Panc1 (cell line): ENCODE data around the gene ZC2HC1B. TPM values are rescaled to one million over a fixed set of nuclear protein-coding genes. Genes with fewer than 3 reads are reported as not detected.

Source experiments
- ATAC-seq: fragments of 200-7000 bp; cut with Tn5 transposase; 2 replicates; pipeline ENCODE4 v1.9.1; 2020; ENCODE audit warnings: mild to moderate bottlenecking, moderate library complexity
- BruUV-seq: library from RNA; stranded (reverse); fragments of 400-500 nt; replicated peaks from 2 replicates; lab custom pipeline; 2021; lab: Mats Ljungman, UMichigan
- CTCF ChIA-PET: fragments of 300-600 bp; sonication (Branson Sonifier 250); formaldehyde crosslinking; loops from one replicate; lab custom pipeline; 2022; ENCODE audit warnings: antibody characterized with exemption; lab: Charles Lee
- POLR2A ChIA-PET: fragments of 300-600 bp; sonication (Branson Sonifier 250); formaldehyde crosslinking; loops from one replicate; lab custom pipeline; 2022; ENCODE audit warnings: antibody characterized with exemption; lab: Charles Lee
- DNase-seq: peaks from one replicate; pipeline ENCODE4 v3.0.0-alpha.2; 2010; ENCODE audit warnings: low read depth, low spot score
- H3K27ac ChIP-seq: 2 replicates; pipeline ENCODE4 v1.5.1; 2011; ENCODE audit warnings: mild to moderate bottlenecking, low read length, inconsistent platforms
- H3K27me3 ChIP-seq: fragments of 200-500 bp; sonication (Bioruptor generic); 2 replicates; pipeline ENCODE4 v1.6.0; 2014; ENCODE audit warnings: low read length, inconsistent platforms; ENCODE audit not compliant: control insufficient read depth, insufficient read depth
- H3K36me3 ChIP-seq: fragments of 200-500 bp; sonication (Bioruptor generic); 2 replicates; pipeline ENCODE4 v1.5.1; 2014; ENCODE audit warnings: inconsistent platforms, mild to moderate bottlenecking, low read length, moderate library complexity; ENCODE audit not compliant: control insufficient read depth, insufficient read depth
- H3K4me1 ChIP-seq: 2 replicates; pipeline ENCODE4 v1.5.1; 2011; ENCODE audit warnings: inconsistent platforms, mild to moderate bottlenecking, low read length, moderate library complexity; ENCODE audit not compliant: control insufficient read depth, insufficient read depth
- H3K4me3 ChIP-seq, 2 experiments: 2 replicates each; pipeline ENCODE4 v1.5.1; 2011 to 2012; ENCODE audit warnings: low read depth in 2 of 2, low read length in 2 of 2, mild to moderate bottlenecking in 2 of 2, inconsistent platforms in 1 of 2, moderate library complexity in 1 of 2
- H3K9me3 ChIP-seq: fragments of 200-500 bp; sonication (Bioruptor generic); 2 replicates; pipeline ENCODE4 v1.5.1; 2014; ENCODE audit warnings: low read depth, mild to moderate bottlenecking, inconsistent platforms, low read length, moderate library complexity; ENCODE audit not compliant: control insufficient read depth, insufficient read depth
- POLR2AphosphoS5 ChIP-seq: IDR thresholded peaks from 2 replicates; pipeline ENCODE4 v1.6.1; 2012; ENCODE audit warnings: mild to moderate bottlenecking, low read depth, low read length, moderate library complexity
- SIN3A ChIP-seq: IDR thresholded peaks from 2 replicates; pipeline ENCODE4 v1.6.1; 2012; ENCODE audit warnings: low read depth, mild to moderate bottlenecking, low read length, moderate library complexity, borderline replicate concordance; ENCODE audit not compliant: insufficient read depth
- TCF7L2 ChIP-seq: IDR thresholded peaks from 2 replicates; pipeline ENCODE4 v1.6.1; 2011; ENCODE audit warnings: mild to moderate bottlenecking, low read depth, low read length, inconsistent platforms
- in situ Hi-C: cut with HindIII; loops from 2 replicates; pipeline ENCODE4 v1.10.0; 2016; ENCODE audit warnings: low sequenced_read_pairs, low pct_unique_long_range_greater_than_20kb
- intact Hi-C: fragments of 100-400 bp; cut with micrococcal nuclease; formaldehyde crosslinking; loops from one replicate; pipeline ENCODE4 v1.10.0; 2022; ENCODE audit not compliant: unreplicated experiment
- total RNA-seq: library from RNA; stranded (reverse); gene quantifications from one replicate; pipeline ENCODE4 v1.2.1, GENCODE V29; 2021; ENCODE audit not compliant: unreplicated experiment
- TF ChIP-seq, protein P1 (sequence below), 2 experiments: IDR thresholded peaks; 2 replicates each; pipeline ENCODE4 v1.6.1; 2011 to 2012; ENCODE audit warnings: low read depth in 2 of 2, control low read depth in 1 of 2, low read length in 1 of 2, mild to moderate bottlenecking in 1 of 2, moderate library complexity in 1 of 2; ENCODE audit not compliant: insufficient read depth in 1 of 2
- TF ChIP-seq, protein P2 (sequence below): fragments of 450-650 bp; IDR thresholded peaks from 2 replicates; pipeline ENCODE4 v1.5.1; 2017; ENCODE audit warnings: mild to moderate bottlenecking

The ZC2HC1B gene
- total RNA-seq, 1 experiment from 2014 or later: not detected

DNA sequence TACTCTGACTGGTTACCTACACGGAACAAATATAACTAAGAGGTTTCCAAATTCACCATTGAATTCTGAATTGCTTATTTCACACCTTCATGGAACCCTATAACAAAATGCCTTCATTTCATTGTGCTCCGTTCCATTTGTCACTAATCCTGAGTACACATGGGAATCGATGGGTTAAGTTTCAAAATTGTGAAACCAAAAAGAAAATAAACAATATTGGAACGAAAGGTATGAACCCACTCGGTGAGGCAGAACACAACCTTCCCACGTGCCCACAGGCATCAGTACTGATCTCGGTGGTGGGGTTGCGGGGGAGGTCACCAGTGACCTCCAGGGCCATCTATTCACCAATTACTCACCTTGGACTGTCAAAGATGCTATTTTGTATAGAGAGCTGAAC is 109.8 kb downstream of the ZC2HC1B start:
- H3K27me3 ChIP-seq: no peaks in the 10 kb centered on the region; the same call in 1 of the 2 replicates
- BruUV-seq: no TSS peak

DNA sequence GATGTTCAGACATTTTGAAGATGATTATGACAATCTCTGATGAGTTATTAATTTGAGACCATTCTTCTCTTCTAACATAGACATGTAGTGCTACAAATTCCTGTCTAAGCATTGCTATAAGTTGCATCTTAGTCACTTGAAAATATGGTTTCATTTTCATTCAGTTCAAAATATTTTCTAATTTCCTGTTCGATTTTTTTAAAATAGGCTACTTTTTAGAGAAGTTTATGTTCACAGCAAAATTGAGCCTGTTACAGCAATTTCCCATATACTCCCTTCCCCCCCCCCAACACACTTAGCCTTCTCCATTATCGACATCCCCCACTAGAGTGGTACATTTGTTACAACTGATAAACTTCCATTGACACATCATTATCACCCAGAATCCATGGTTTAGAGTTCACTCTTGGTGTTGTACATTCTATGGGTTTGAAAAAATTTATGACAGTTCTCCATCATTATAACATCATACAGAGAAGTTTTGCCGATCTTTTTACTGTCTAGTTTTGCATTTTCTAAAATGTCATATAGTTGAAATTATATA is 112.6 kb downstream of the ZC2HC1B start:
- intact Hi-C loops: no loop called here
- DNase-seq: no peak
- in situ Hi-C loops: no loop called here
- no peak for ATAC-seq
- Histone ChIP-seq H3K27me3 (no peaks in the 10 kb centered on the region; the same call in 1 of the 2 replicates), H3K4me1 (no peaks in the 10 kb centered on the region), H3K36me3 (no peaks in the 10 kb centered on the region), H3K9me3 (no peaks in the 10 kb centered on the region; the same call in 1 of the 2 replicates), H3K4me3 (no peak overlapping the region), H3K27ac (no peak overlapping the region)
- CTCF ChIA-PET: interaction anchor here (0.6 kb wide), 1 partner anchor 129 kb away, joined by 8 read pairs; no protein-coding TSS in a partner anchor
- TF ChIP-seq SIN3A (no peak), POLR2AphosphoS5 (no peak), TCF7L2 (no peak)
- TF ChIP-seq, protein P1, sequence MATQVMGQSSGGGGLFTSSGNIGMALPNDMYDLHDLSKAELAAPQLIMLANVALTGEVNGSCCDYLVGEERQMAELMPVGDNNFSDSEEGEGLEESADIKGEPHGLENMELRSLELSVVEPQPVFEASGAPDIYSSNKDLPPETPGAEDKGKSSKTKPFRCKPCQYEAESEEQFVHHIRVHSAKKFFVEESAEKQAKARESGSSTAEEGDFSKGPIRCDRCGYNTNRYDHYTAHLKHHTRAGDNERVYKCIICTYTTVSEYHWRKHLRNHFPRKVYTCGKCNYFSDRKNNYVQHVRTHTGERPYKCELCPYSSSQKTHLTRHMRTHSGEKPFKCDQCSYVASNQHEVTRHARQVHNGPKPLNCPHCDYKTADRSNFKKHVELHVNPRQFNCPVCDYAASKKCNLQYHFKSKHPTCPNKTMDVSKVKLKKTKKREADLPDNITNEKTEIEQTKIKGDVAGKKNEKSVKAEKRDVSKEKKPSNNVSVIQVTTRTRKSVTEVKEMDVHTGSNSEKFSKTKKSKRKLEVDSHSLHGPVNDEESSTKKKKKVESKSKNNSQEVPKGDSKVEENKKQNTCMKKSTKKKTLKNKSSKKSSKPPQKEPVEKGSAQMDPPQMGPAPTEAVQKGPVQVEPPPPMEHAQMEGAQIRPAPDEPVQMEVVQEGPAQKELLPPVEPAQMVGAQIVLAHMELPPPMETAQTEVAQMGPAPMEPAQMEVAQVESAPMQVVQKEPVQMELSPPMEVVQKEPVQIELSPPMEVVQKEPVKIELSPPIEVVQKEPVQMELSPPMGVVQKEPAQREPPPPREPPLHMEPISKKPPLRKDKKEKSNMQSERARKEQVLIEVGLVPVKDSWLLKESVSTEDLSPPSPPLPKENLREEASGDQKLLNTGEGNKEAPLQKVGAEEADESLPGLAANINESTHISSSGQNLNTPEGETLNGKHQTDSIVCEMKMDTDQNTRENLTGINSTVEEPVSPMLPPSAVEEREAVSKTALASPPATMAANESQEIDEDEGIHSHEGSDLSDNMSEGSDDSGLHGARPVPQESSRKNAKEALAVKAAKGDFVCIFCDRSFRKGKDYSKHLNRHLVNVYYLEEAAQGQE (IDR thresholded peaks at IDR 0.05; ENCODE audit: insufficient read depth in 1 of 2, low read depth in 2 of 2, low read length in 1 of 2): no peak
- TF ChIP-seq, protein P2, sequence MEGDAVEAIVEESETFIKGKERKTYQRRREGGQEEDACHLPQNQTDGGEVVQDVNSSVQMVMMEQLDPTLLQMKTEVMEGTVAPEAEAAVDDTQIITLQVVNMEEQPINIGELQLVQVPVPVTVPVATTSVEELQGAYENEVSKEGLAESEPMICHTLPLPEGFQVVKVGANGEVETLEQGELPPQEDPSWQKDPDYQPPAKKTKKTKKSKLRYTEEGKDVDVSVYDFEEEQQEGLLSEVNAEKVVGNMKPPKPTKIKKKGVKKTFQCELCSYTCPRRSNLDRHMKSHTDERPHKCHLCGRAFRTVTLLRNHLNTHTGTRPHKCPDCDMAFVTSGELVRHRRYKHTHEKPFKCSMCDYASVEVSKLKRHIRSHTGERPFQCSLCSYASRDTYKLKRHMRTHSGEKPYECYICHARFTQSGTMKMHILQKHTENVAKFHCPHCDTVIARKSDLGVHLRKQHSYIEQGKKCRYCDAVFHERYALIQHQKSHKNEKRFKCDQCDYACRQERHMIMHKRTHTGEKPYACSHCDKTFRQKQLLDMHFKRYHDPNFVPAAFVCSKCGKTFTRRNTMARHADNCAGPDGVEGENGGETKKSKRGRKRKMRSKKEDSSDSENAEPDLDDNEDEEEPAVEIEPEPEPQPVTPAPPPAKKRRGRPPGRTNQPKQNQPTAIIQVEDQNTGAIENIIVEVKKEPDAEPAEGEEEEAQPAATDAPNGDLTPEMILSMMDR: no peak
- POLR2A ChIA-PET: no interaction called here
- no TSS peak for BruUV-seq

More for the DNA sequence above, 109.8 kb downstream of the ZC2HC1B start:
- DNase-seq (no peak), ATAC-seq (no peak)
- no peaks in the 10 kb centered on the region for H3K9me3 ChIP-seq
- CTCF ChIA-PET: no interaction called here
- H3K4me1 ChIP-seq: no peaks in the 10 kb centered on the region; the same call in 1 of the 2 replicates
- no peaks in the 10 kb centered on the region for H3K36me3 ChIP-seq
- intact Hi-C loops (no loop called here), in situ Hi-C loops (no loop called here)
- no peak overlapping the region for H3K4me3 ChIP-seq
- H3K27ac ChIP-seq: no peak overlapping the region
- TF ChIP-seq, protein P1 (IDR thresholded peaks at IDR 0.05; ENCODE audit: insufficient read depth in 1 of 2, low read depth in 2 of 2, low read length in 1 of 2): no peak
- TF ChIP-seq POLR2AphosphoS5: no peak
- no peak for TF ChIP-seq TCF7L2
- TF ChIP-seq, protein P2: no peak
- no peak for TF ChIP-seq SIN3A
- POLR2A ChIA-PET: no interaction called here
